Stimulated activated CD4-positive, alpha-beta T cell treated with anti-CD3 and anti-CD28 coated beads, TNF-alpha, amount 100 ng/mL, for 24 hours (primary cell): Measurements from ENCODE around the gene IMMT.

Experiments
- DNase-seq, 3 experiments: peaks; one replicate each; pipeline ENCODE4 v3.0.0-alpha.2; 2020; ENCODE audit warnings: low read depth in 3 of 3

IMMT gene

GRCh38 chr2:86226636-86227520 is 31.6 kb upstream of the IMMT start:
- DNase-seq = no peak

GRCh38 chr2:86226070-86226469 is 30.8 kb upstream of the IMMT start:
- no peak for DNase-seq

- peak; percentile 12 to 52 (median 24) for DNase-seq
Observed at GRCh38 chr2:86225581-86225980, 30.3 kb upstream of the IMMT start.

- DNase-seq = no peak
Observed at GRCh38 chr2:86224645-86225355, 29.5 kb upstream of the IMMT start.

- DNase-seq = no peak
Observed at GRCh38 chr2:86223927-86224560, 28.8 kb upstream of the IMMT start.

- no peak for DNase-seq
Observed at GRCh38 chr2:86223140-86223926, 28.1 kb upstream of the IMMT start.

- DNase-seq = peak; percentile 31 to 54 (median 37)
Observed at GRCh38 chr2:86221066-86221684, 25.9 kb upstream of the IMMT start.

- DNase-seq = no peak
Observed at GRCh38 chr2:86219896-86220295, 24.6 kb upstream of the IMMT start.

GRCh38 chr2:86218124-86218523 is 22.9 kb upstream of the IMMT start:
- no peak for DNase-seq

GRCh38 chr2:86216575-86217555 is 21.6 kb upstream of the IMMT start:
- no peak for DNase-seq

- DNase-seq = no peak
Observed at GRCh38 chr2:86214503-86214832, 19.2 kb upstream of the IMMT start.

GRCh38 chr2:86213699-86214502 is 18.6 kb upstream of the IMMT start:
- no peak for DNase-seq

GRCh38 chr2:86213056-86213455 is 17.8 kb upstream of the IMMT start:
- DNase-seq = no peak

- no peak for DNase-seq
Observed at GRCh38 chr2:86211796-86212188, 16.5 kb upstream of the IMMT start.

GRCh38 chr2:86211033-86211795 is 16.0 kb upstream of the IMMT start:
- DNase-seq = no peak

GRCh38 chr2:86204458-86204857 is 9.2 kb upstream of the IMMT start:
- DNase-seq = no peak

GRCh38 chr2:86203614-86204013 is 8.4 kb upstream of the IMMT start:
- no peak for DNase-seq

GRCh38 chr2:86202702-86203101 is 7.4 kb upstream of the IMMT start:
- DNase-seq = no peak

- no peak for DNase-seq
Observed at GRCh38 chr2:86202336-86202692, 7.1 kb upstream of the IMMT start.
